H1 (cell line): ENCODE results near the gene UBIAD1. TPM values are rescaled to one million over a fixed set of nuclear protein-coding genes. Genes with fewer than 3 reads are reported as not detected.

Experiments
- CTCF ChIA-PET: fragments of 300-600 bp; sonication (Branson Sonifier 250); formaldehyde crosslinking; loops from one replicate; lab custom pipeline; 2021; ENCODE audit not compliant: partially characterized antibody; lab: Charles Lee
- POLR2A ChIA-PET: fragments of 300-600 bp; sonication (Branson Sonifier 250); formaldehyde crosslinking; loops from one replicate; lab custom pipeline; 2021; ENCODE audit warnings: inconsistent platforms; ENCODE audit not compliant: partially characterized antibody; lab: Charles Lee
- DNase-seq, 2 experiments: peaks; one replicate each; pipeline versions ENCODE4 v3.0.0 to v3.0.0-alpha.2; 2010 to 2022; ENCODE audit warnings: low spot score in 2 of 2, low read depth in 1 of 2, mixed read lengths in 1 of 2
- FAIRE-seq: peaks from 2 replicates; lab custom pipeline; 2011; peaks lifted over from hg19 to GRCh38; lab: Jason Lieb, UNC
- H2AFZ ChIP-seq: 2 replicates; pipeline ENCODE4 v1.8.1; 2012; ENCODE audit warnings: low read length, inconsistent platforms
- H2AK5ac ChIP-seq: 2 replicates; pipeline ENCODE4 v1.6.1; 2013; ENCODE audit warnings: low read depth, low read length
- H2BK120ac ChIP-seq: replicated peaks from 2 replicates; pipeline ENCODE3; 2013; ENCODE audit warnings: low read depth, low read length, inconsistent platforms
- H2BK12ac ChIP-seq: 2 replicates; pipeline ENCODE4 v1.6.1; 2013; ENCODE audit warnings: low read depth, low read length
- H2BK15ac ChIP-seq: 2 replicates; pipeline ENCODE4 v1.6.1; 2013; ENCODE audit warnings: low read length
- H2BK20ac ChIP-seq: 2 replicates; pipeline ENCODE4 v1.6.1; 2013; ENCODE audit warnings: low read length
- H2BK5ac ChIP-seq: 2 replicates; pipeline ENCODE4 v1.6.1; 2013; ENCODE audit warnings: low read depth, low read length
- H3K14ac ChIP-seq: 2 replicates; pipeline ENCODE4 v1.6.1; 2013; ENCODE audit warnings: inconsistent platforms; ENCODE audit not compliant: insufficient read length
- H3K18ac ChIP-seq: 2 replicates; pipeline ENCODE4 v1.6.1; 2013; ENCODE audit warnings: low read length; ENCODE audit errors: extremely low read depth
- H3K23ac ChIP-seq: 2 replicates; pipeline ENCODE4 v1.6.1; 2013; ENCODE audit warnings: inconsistent platforms; ENCODE audit not compliant: insufficient read length
- H3K23me2 ChIP-seq: 2 replicates; pipeline ENCODE4 v1.6.1; 2013; ENCODE audit warnings: low read depth, low read length
- H3K27ac ChIP-seq: 2 replicates; pipeline ENCODE4 v1.6.1; 2011; ENCODE audit warnings: low read depth, low read length, inconsistent platforms
- H3K27me3 ChIP-seq, 4 experiments: replicated peaks in 1 of 4; 1 replicate in 1 of 4; 2 replicates in 3 of 4; pipeline versions ENCODE4 v1.6.1 to v1.8.1; 2011 to 2013; ENCODE audit warnings: low read length in 3 of 4, mild to moderate bottlenecking in 3 of 4, inconsistent platforms in 2 of 4, mixed read lengths in 2 of 4, moderate library complexity in 1 of 4; ENCODE audit not compliant: control insufficient read depth in 3 of 4, insufficient read depth in 3 of 4; ENCODE audit errors: extremely low read depth in 1 of 4
- H3K36me3 ChIP-seq, 4 experiments: 2 replicates each; pipeline versions ENCODE4 v1.6.1 to v1.8.1; 2011 to 2013; ENCODE audit warnings: mild to moderate bottlenecking in 4 of 4, low read length in 3 of 4, moderate library complexity in 2 of 4, control low read depth in 1 of 4, inconsistent platforms in 1 of 4; ENCODE audit not compliant: insufficient read depth in 4 of 4, control insufficient read depth in 2 of 4
- H3K4ac ChIP-seq: replicated peaks from 2 replicates; pipeline ENCODE3; 2013; ENCODE audit warnings: low read length, low read depth, mixed read lengths, inconsistent platforms; ENCODE audit not compliant: insufficient read length
- H3K4me1 ChIP-seq, 4 experiments: replicated peaks in 1 of 4; 1 replicate in 1 of 4; 2 replicates in 3 of 4; pipeline versions ENCODE4 v1.6.1 to v1.8.1; 2011 to 2013; ENCODE audit warnings: low read length in 3 of 4, inconsistent platforms in 2 of 4, mixed read lengths in 1 of 4; ENCODE audit not compliant: insufficient read depth in 4 of 4, control insufficient read depth in 3 of 4
- H3K4me2 ChIP-seq, 2 experiments: 2 replicates each; pipeline versions ENCODE4 v1.6.1 to v1.8.1; 2011 to 2013; ENCODE audit warnings: low read depth in 2 of 2, low read length in 2 of 2, control low read depth in 1 of 2, inconsistent platforms in 1 of 2, mild to moderate bottlenecking in 1 of 2; ENCODE audit not compliant: insufficient read depth in 1 of 2
- H3K4me3 ChIP-seq, 4 experiments: fragments of 200-600, 300-600 bp in 1 of 4; sonication (generic), shearing (Covaris generic), sonication (Bioruptor Twin) in 1 of 4; 2 replicates each; pipeline versions ENCODE4 v1.5.1 to v1.8.1; 2011 to 2016; ENCODE audit warnings: low read length in 4 of 4, low read depth in 3 of 4, control low read depth in 2 of 4, inconsistent platforms in 2 of 4, mild to moderate bottlenecking in 2 of 4, mixed read lengths in 1 of 4, moderate library complexity in 1 of 4; ENCODE audit not compliant: insufficient read depth in 2 of 4; ENCODE audit errors: extremely low read depth in 1 of 4
- H3K56ac ChIP-seq: replicated peaks from 2 replicates; pipeline ENCODE3; 2013; ENCODE audit warnings: low read depth, mild to moderate bottlenecking, mixed read lengths, low read length, inconsistent platforms; ENCODE audit not compliant: insufficient read length
- H3K79me1 ChIP-seq: 2 replicates; pipeline ENCODE4 v1.6.1; 2013; ENCODE audit warnings: low read depth, low read length, control low read depth
- H3K79me2 ChIP-seq, 2 experiments: 2 replicates each; pipeline versions ENCODE4 v1.6.1 to v1.8.1; 2012 to 2013; ENCODE audit warnings: low read length in 2 of 2, mild to moderate bottlenecking in 2 of 2, inconsistent platforms in 1 of 2; ENCODE audit not compliant: insufficient read depth in 2 of 2, control insufficient read depth in 1 of 2
- H3K9ac ChIP-seq, 4 experiments: replicated peaks in 1 of 4; 1 replicate in 1 of 4; 2 replicates in 3 of 4; pipeline versions ENCODE4 v1.6.1 to v1.8.1; 2011 to 2013; ENCODE audit warnings: low read depth in 3 of 4, low read length in 3 of 4, control low read depth in 2 of 4, mild to moderate bottlenecking in 2 of 4, moderate library complexity in 2 of 4, inconsistent platforms in 1 of 4; ENCODE audit errors: extremely low read depth in 1 of 4
- H3K9me3 ChIP-seq, 2 experiments: 2 replicates each; pipeline versions ENCODE4 v1.6.1 to v1.8.1; 2012 to 2013; ENCODE audit warnings: mild to moderate bottlenecking in 2 of 2, moderate library complexity in 2 of 2, control low read depth in 1 of 2, inconsistent platforms in 1 of 2, low read depth in 1 of 2, low read length in 1 of 2, mixed read lengths in 1 of 2; ENCODE audit not compliant: insufficient read depth in 2 of 2
- H4K20me1 ChIP-seq, 2 experiments: replicated peaks in 1 of 2; 2 replicates each; pipeline versions ENCODE3 to v1.8.1; 2011 to 2013; ENCODE audit warnings: inconsistent platforms in 2 of 2, low read length in 2 of 2, mild to moderate bottlenecking in 1 of 2; ENCODE audit not compliant: insufficient read depth in 2 of 2, control insufficient read depth in 1 of 2
- H4K5ac ChIP-seq: 2 replicates; pipeline ENCODE4 v1.6.1; 2013; ENCODE audit warnings: low read length, low read depth, mixed read lengths, inconsistent platforms; ENCODE audit not compliant: insufficient read length
- H4K8ac ChIP-seq: 2 replicates; pipeline ENCODE4 v1.8.0; 2013; ENCODE audit warnings: mild to moderate bottlenecking, moderate library complexity, low read length, inconsistent platforms; ENCODE audit not compliant: insufficient read depth; ENCODE audit errors: extremely low read depth
- H4K91ac ChIP-seq: replicated peaks from 2 replicates; pipeline ENCODE3; 2013; ENCODE audit warnings: low read length, mixed read lengths, inconsistent platforms; ENCODE audit not compliant: insufficient read length
- ASH2L ChIP-seq: fragments of 200-600, 300-600 bp; sonication (generic); IDR thresholded peaks from one replicate; pipeline ENCODE4 v1.7.1; 2017; ENCODE audit warnings: low read length
- WGBS, 2 experiments: shearing (Covaris generic) in 1 of 2; methylation state at CpG; one replicate each; pipeline versions ENCODE4 v1.1.6 to v1.1.7; 2013 to 2015; ENCODE audit warnings: low lambda C conversion rate in 2 of 2, mixed read lengths in 2 of 2, inconsistent platforms in 1 of 2, low coverage in 1 of 2, missing lambda C conversion rate in 1 of 2; ENCODE audit not compliant: insufficient replicate concordance in 2 of 2, insufficient coverage in 1 of 2, insufficient read length in 1 of 2; ENCODE audit errors: extremely low coverage in 1 of 2, missing lambda C conversion rate in 1 of 2; 5-methylcytosine and 5-hydroxymethylcytosine counted together
- polyA plus RNA-seq, 7 experiments: library from polyadenylated mRNA; depleted of rRNA in 3 of 7; stranded (reverse) in 5 of 7; unstranded in 2 of 7; fragments of >200 nt in 5 of 7; fragments of 200-250 nt in 2 of 7; gene quantifications; 1 replicate in 5 of 7; 2 replicates in 1 of 7; 4 replicates in 1 of 7; pipeline versions ENCODE4 v1.2.1 to v1.2.3, GENCODE V29; 2011 to 2013; ENCODE audit warnings: missing spikeins in 2 of 7, mixed read lengths in 2 of 7
- total RNA-seq: library from RNA; stranded (reverse); fragmentation: NEBNext Ultra II Directional; extraction: Animal tissue kit (Norgen Biotek cat#: 25700); gene quantifications from 2 replicates; pipeline ENCODE4 v1.2.1, GENCODE V29; 2021

The UBIAD1 gene
- total and polyA plus RNA-seq, 2 of the 8 experiments (the other 6 are each of a cell fraction or from before 2014, with no cell fraction given), result 23.4 to 26.6 TPM

DNA sequence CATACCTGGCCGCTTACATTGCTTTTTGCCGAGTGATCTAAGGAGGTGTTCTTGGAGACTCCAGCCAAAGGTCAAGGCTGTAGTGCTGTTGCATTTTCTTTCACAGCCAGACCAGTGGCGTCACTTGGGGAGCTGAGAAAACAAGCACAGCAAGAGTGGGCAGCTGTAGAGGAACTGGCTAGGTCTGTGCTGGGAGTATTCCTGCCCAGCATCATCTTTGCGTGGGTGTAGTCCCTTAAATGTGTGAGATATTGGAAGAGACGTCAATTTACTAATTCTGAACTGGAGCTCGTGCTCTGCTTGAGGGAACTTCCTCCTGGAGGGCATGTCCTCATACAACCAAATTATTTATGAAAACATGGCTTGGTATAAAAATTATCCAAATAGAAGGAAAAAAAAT is 10.2 kb downstream of the UBIAD1 start:
- ChIA-PET CTCF (interaction anchor here (0.6 to 1.2 kb wide), 4 partner anchors 10 to 1498 kb away, joined by 3 to 4 read pairs (median 3); partner anchors contain the start of gene UBIAD1), POLR2A (interaction anchor here (0.5 to 2.4 kb wide), 4 partner anchors 8 to 16 kb away, joined by 3 to 13 read pairs (median 5); partner anchors contain the start of gene UBIAD1)
- H2BK20ac ChIP-seq, result no peak overlapping the region
- no peaks in the 10 kb centered on the region for H3K9me3 ChIP-seq
- no peak overlapping the region for H3K23ac ChIP-seq
- no peak overlapping the region for H3K56ac ChIP-seq
- no peak overlapping the region for H2BK12ac ChIP-seq
- no peak overlapping the region for H3K9ac ChIP-seq
- peaks cover 18% of the 10 kb centered on the region for H3K79me1 ChIP-seq
- H3K4ac ChIP-seq, result no peak overlapping the region
- no peak overlapping the region for H4K5ac ChIP-seq
- no peak overlapping the region for H3K18ac ChIP-seq
- no peak overlapping the region for H3K4me2 ChIP-seq
- no peak overlapping the region for H4K91ac ChIP-seq
- no peaks in the 10 kb centered on the region; the same call in 1 of the 2 replicates for H3K23me2 ChIP-seq
- H3K36me3 ChIP-seq, result peaks cover 0 to 16% (median 1%) of the 10 kb centered on the region in 4 experiments; a peak in 4 of 8 replicates
- DNase-seq (no peak), FAIRE-seq (no peak)
- no peak overlapping the region for H4K8ac ChIP-seq
- H2AFZ ChIP-seq, result no peak overlapping the region
- H3K79me2 ChIP-seq, result peaks cover 6 to 38% of the 10 kb centered on the region in 2 experiments; a peak in 3 of 4 replicates
- no peak overlapping the region for H3K27ac ChIP-seq
- no peak overlapping the region for H3K14ac ChIP-seq
- H3K4me3 ChIP-seq, result no peak overlapping the region
- H2BK15ac ChIP-seq, result no peak overlapping the region
- no peak overlapping the region for H2BK5ac ChIP-seq
- no peak overlapping the region for H2AK5ac ChIP-seq
- WGBS, 2 experiments, result 95% methylated on average over 6 of the region's 6 CpGs; no CpG with 5 or more reads in 1 of the 2 experiments
- H3K27me3 ChIP-seq, result no peaks in the 10 kb centered on the region
- peaks cover 9 to 26% (median 22%) of the 10 kb centered on the region in 4 experiments for H3K4me1 ChIP-seq
- H4K20me1 ChIP-seq, result peaks cover 0 to 2% of the 10 kb centered on the region in 2 experiments
- no peak overlapping the region for H2BK120ac ChIP-seq
- TF ChIP-seq ASH2L, result no peak
